ENCODE data around the gene CD274. TPM values are rescaled to one million over a fixed set of nuclear protein-coding genes. Genes with fewer than 3 reads are reported as not detected.

The CD274 gene
- total and polyA plus RNA-seq, 2 of the 8 experiments (the other 6 are each of a cell fraction or from before 2014, with no cell fraction given): 0.08 to 0.15 TPM

DNA sequence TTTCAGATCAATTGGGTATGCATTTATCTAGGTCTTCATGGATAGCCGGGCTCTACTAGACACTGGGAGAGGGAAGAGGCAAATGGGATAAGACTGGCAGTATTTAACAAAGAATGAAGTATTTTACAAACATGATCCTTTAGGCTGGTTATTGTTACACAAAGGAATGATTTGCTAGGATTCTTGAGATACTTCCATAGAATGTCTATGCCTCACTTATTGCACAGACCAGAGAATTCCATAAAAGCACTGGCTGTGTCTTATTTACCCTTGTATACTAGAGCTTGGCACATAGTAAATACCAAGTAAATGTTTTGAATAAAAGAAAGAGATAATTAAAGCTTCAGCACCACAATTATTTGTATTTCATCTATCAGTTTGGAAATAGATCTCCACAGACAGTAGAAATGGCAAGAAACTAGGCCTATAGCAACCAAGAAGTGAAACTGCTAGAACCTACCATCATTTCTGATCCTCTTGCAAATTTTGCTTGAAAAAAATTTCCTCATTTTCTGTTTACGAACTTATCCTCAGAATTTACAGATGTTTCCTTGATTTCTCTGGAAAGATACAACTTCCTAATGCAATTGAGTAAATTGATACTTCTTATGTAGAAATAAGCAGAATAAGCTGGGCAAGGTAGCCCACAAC is 63.7 kb downstream of the CD274 start:
- H4K8ac ChIP-seq (ENCODE audit: extremely low read depth, insufficient read depth, low read length): no peak overlapping the region
- TF ChIP-seq CTBP2 (IDR thresholded peaks at IDR 0.05; ENCODE audit: borderline replicate concordance, insufficient read depth, insufficient read length, low read length): no peak
- TF ChIP-seq TEAD4 (IDR thresholded peaks at IDR 0.05; ENCODE audit: low read depth, low read length): no peak
- no peak for TF ChIP-seq RBBP5 (IDR thresholded peaks at IDR 0.05; ENCODE audit: borderline replicate concordance, low read depth, low read length)
- no peak for TF ChIP-seq BACH1 (IDR thresholded peaks at IDR 0.05; ENCODE audit: low read length)
- TF ChIP-seq RXRA (IDR thresholded peaks at IDR 0.05; ENCODE audit: insufficient read depth, low read depth, low read length): no peak
- no peak for TF ChIP-seq ASH2L (IDR thresholded peaks at IDR 0.05; ENCODE audit: low read length)
- no peak for TF ChIP-seq RNF2 (IDR thresholded peaks at IDR 0.05; ENCODE audit: borderline replicate concordance, low read depth, low read length, missing control alignments, poor library complexity, severe bottlenecking)
- TF ChIP-seq JUN (IDR thresholded peaks at IDR 0.05; ENCODE audit: low read depth, low read length): no peak
- TF ChIP-seq SRF (IDR thresholded peaks at IDR 0.05; ENCODE audit: low read depth, low read length): no peak
- no peak for TF ChIP-seq EGR1 (IDR thresholded peaks at IDR 0.05; ENCODE audit: borderline replicate concordance, low read depth, low read length)
- POLR2A ChIA-PET (ENCODE audit: partially characterized antibody): no interaction called here
- H3K4me3 ChIP-seq (ENCODE audit: extremely low read depth in 1 of 4, insufficient read depth in 2 of 4, low read depth in 3 of 4, low read length in 4 of 4): no peak overlapping the region
- no peaks in the 10 kb centered on the region for H3K79me1 ChIP-seq (ENCODE audit: low read depth, low read length)
- no peak overlapping the region for H3K4ac ChIP-seq (replicated peaks; ENCODE audit: insufficient read length, low read depth, low read length)
- WGBS, 2 experiments (ENCODE audit: extremely low coverage in 1 of 2, insufficient coverage in 1 of 2, insufficient read length in 1 of 2, insufficient replicate concordance in 2 of 2, low coverage in 1 of 2, low lambda C conversion rate in 2 of 2, missing lambda C conversion rate in 1 of 2): 86% methylated on average over 2 of the region's 2 CpGs; no CpG with 5 or more reads in 1 of the 2 experiments
- no peak overlapping the region for H2BK20ac ChIP-seq (ENCODE audit: low read length)
- no peaks in the 10 kb centered on the region for H3K9me3 ChIP-seq (ENCODE audit: insufficient read depth in 2 of 2, low read depth in 1 of 2, low read length in 1 of 2)
- no peak overlapping the region for H3K4me2 ChIP-seq (ENCODE audit: insufficient read depth in 1 of 2, low read depth in 2 of 2, low read length in 2 of 2)
- no peak for FAIRE-seq
- no peak overlapping the region for H2BK120ac ChIP-seq (replicated peaks; ENCODE audit: low read depth, low read length)
- no peaks in the 10 kb centered on the region for H3K36me3 ChIP-seq (ENCODE audit: control insufficient read depth in 2 of 4, insufficient read depth in 4 of 4, low read length in 3 of 4)
- H3K27me3 ChIP-seq (replicated peaks in 1 of 4; ENCODE audit: control insufficient read depth in 3 of 4, extremely low read depth in 1 of 4, insufficient read depth in 3 of 4, low read length in 3 of 4): no peaks in the 10 kb centered on the region
- H2BK15ac ChIP-seq (ENCODE audit: low read length): no peak overlapping the region
- H4K20me1 ChIP-seq (replicated peaks in 1 of 2; ENCODE audit: control insufficient read depth in 1 of 2, insufficient read depth in 2 of 2, low read length in 2 of 2): no peaks in the 10 kb centered on the region
- no peak for DNase-seq (ENCODE audit: low read depth in 1 of 2, low spot score in 2 of 2)
- H3K18ac ChIP-seq (ENCODE audit: extremely low read depth, low read length): no peak overlapping the region
- no peak overlapping the region for H3K23ac ChIP-seq (ENCODE audit: insufficient read length)
- H3K14ac ChIP-seq (ENCODE audit: insufficient read length): no peak overlapping the region
- H3K23me2 ChIP-seq (ENCODE audit: low read depth, low read length): no peaks in the 10 kb centered on the region
- no peak overlapping the region for H2BK5ac ChIP-seq (ENCODE audit: low read depth, low read length)
- no peak overlapping the region for H4K91ac ChIP-seq (replicated peaks; ENCODE audit: insufficient read length, low read length)
- H3K79me2 ChIP-seq (ENCODE audit: control insufficient read depth in 1 of 2, insufficient read depth in 2 of 2, low read length in 2 of 2): no peaks in the 10 kb centered on the region
- no peak overlapping the region for H2AK5ac ChIP-seq (ENCODE audit: low read depth, low read length)
- H3K56ac ChIP-seq (replicated peaks; ENCODE audit: insufficient read length, low read depth, low read length): no peak overlapping the region
- no peak overlapping the region for H4K5ac ChIP-seq (ENCODE audit: insufficient read length, low read depth, low read length)
- CTCF ChIA-PET (ENCODE audit: partially characterized antibody): no interaction called here
- no peak overlapping the region for H3K9ac ChIP-seq (replicated peaks in 1 of 4; ENCODE audit: extremely low read depth in 1 of 4, low read depth in 3 of 4, low read length in 3 of 4)
- no peak overlapping the region for H2BK12ac ChIP-seq (ENCODE audit: low read depth, low read length)
- peaks cover 2 to 5% (median 4%) of the 10 kb centered on the region in 4 experiments; a peak in 5 of 7 replicates for H3K4me1 ChIP-seq (replicated peaks in 1 of 4; ENCODE audit: control insufficient read depth in 3 of 4, insufficient read depth in 4 of 4, low read length in 3 of 4)
- no peak overlapping the region for H3K27ac ChIP-seq (ENCODE audit: low read depth, low read length)
- no peak overlapping the region for H2AFZ ChIP-seq (ENCODE audit: low read length)
